Erythroblast (primary cell): ENCODE results near the gene PRRC2C.

ENCODE experiments used
- GATA1 ChIP-seq: IDR thresholded peaks from 2 replicates; pipeline ENCODE4 v1.6.1; 2011; ENCODE audit warnings: low read depth, mild to moderate bottlenecking, control low read depth, low read length, moderate library complexity
- POLR2A ChIP-seq: IDR thresholded peaks from 2 replicates; pipeline ENCODE4 v1.6.1; 2011; ENCODE audit warnings: mild to moderate bottlenecking, low read length

- TF ChIP-seq POLR2A (no peak), GATA1 (no peak)
Observed at GRCh38 chr1:171460018-171460620, 25.2 kb upstream of the PRRC2C start.
